ENCODE measurements around the gene TPST2. TPM values are rescaled to one million over a fixed set of nuclear protein-coding genes. Genes with fewer than 3 reads are reported as not detected.

The TPST2 gene
- total RNA-seq, 1 experiment from 2014 or later, result 11.8 TPM

- BruUV-seq (replicated peaks), result no TSS peak
- no peaks in the 10 kb centered on the region for H4K20me1 ChIP-seq (ENCODE audit: insufficient read depth)
- no peak overlapping the region for H3K9ac ChIP-seq (ENCODE audit: low read length)
- no peak overlapping the region for H3K4me3 ChIP-seq (replicated peaks in 1 of 2; ENCODE audit: low read depth in 1 of 2, low read length in 2 of 2)
- no peak overlapping the region for H3K27ac ChIP-seq (ENCODE audit: low read depth, low read length)
- no peaks in the 10 kb centered on the region for H3K27me3 ChIP-seq (ENCODE audit: insufficient read depth, low read length)
- ChIA-PET POLR2A (no interaction called here), CTCF (no interaction called here), RAD21 (ENCODE audit: low non-redundant PET in 1 of 2, low total read pairs in 2 of 2, uncharacterized antibody in 2 of 2, unreplicated experiment in 2 of 2) (no interaction called here)
- H3K36me3 ChIP-seq (ENCODE audit: control insufficient read depth in 1 of 2, insufficient read depth in 2 of 2, low read length in 2 of 2), result peaks cover 16 to 17% of the 10 kb centered on the region in 2 experiments; a peak in 3 of 4 replicates
- H3K79me2 ChIP-seq (ENCODE audit: insufficient read depth, low read length), result peaks cover 46% of the 10 kb centered on the region
- intact Hi-C loops (cut with micrococcal nuclease), result no loop called here
- no peak for ATAC-seq
- H3K4me1 ChIP-seq (ENCODE audit: control insufficient read depth in 1 of 2, insufficient read depth in 2 of 2, low read length in 2 of 2), result peaks cover 6 to 13% of the 10 kb centered on the region in 2 experiments
- no peak overlapping the region for H2AFZ ChIP-seq (ENCODE audit: low read depth, low read length, poor library complexity, severe bottlenecking)
- H3K9me3 ChIP-seq (ENCODE audit: control insufficient read depth in 1 of 2, insufficient read depth in 1 of 2, low read depth in 1 of 2, low read length in 2 of 2), result no peaks in the 10 kb centered on the region
- no peaks in the 10 kb centered on the region for H3K9me2 ChIP-seq (ENCODE audit: insufficient read depth)
- no peak overlapping the region for H3K4me2 ChIP-seq (ENCODE audit: low read length)
- TF ChIP-seq REST (IDR thresholded peaks at IDR 0.05; ENCODE audit: low read depth), result no peak
- TF ChIP-seq MAX (IDR thresholded peaks at IDR 0.05), result no peak
- no peak for TF ChIP-seq ELF1 (IDR thresholded peaks at IDR 0.05; ENCODE audit: borderline replicate concordance, low read depth)
- no peak for TF ChIP-seq ZNF274 (IDR thresholded peaks at IDR 0.05; ENCODE audit: low read depth, low read length)
- TF ChIP-seq TCF7L2 (IDR thresholded peaks at IDR 0.05; ENCODE audit: borderline replicate concordance, extremely low read depth, insufficient read depth, insufficient read length), result no peak
- TF ChIP-seq SRF (IDR thresholded peaks at IDR 0.05; ENCODE audit: low read depth), result no peak
- TF ChIP-seq SIN3A (IDR thresholded peaks at IDR 0.05; ENCODE audit: low read depth), result no peak
- no peak for TF ChIP-seq POLR2AphosphoS5 (IDR thresholded peaks at IDR 0.05; ENCODE audit: low read depth, low read length)
- no peak for TF ChIP-seq EZH2 (IDR thresholded peaks at IDR 0.05)
- no peak for TF ChIP-seq CEBPB (IDR thresholded peaks at IDR 0.05; ENCODE audit: low read depth)
- TF ChIP-seq JUND (IDR thresholded peaks at IDR 0.05), result no peak
- no peak for TF ChIP-seq POLR2A (IDR thresholded peaks at IDR 0.05; ENCODE audit: borderline replicate concordance, extremely low read depth, insufficient read depth, insufficient read length)
- TF ChIP-seq ZFX (IDR thresholded peaks at IDR 0.05), result no peak
- TF ChIP-seq CBX3 (IDR thresholded peaks at IDR 0.05; ENCODE audit: low read depth), result no peak
- TF ChIP-seq CTCF (IDR thresholded peaks at IDR 0.05 in 2 of 3, conservative IDR thresholded peaks at IDR 0.05 in 1 of 3; ENCODE audit: borderline replicate concordance in 1 of 3, insufficient read depth in 1 of 3, low read depth in 2 of 3, low read length in 2 of 3), result no peak
- no peak for DNase-seq (ENCODE audit: low read depth, low spot score)
These were observed 109.9 kb downstream of the TPST2 start for GRCh38 chr22:26479792-26480610.

All from HCT116 (cell line).